ENCODE results near the gene EXOSC9. TPM values are rescaled to one million over a fixed set of nuclear protein-coding genes. Genes with fewer than 3 reads are reported as not detected.

Gene EXOSC9
- total and polyA plus RNA-seq, 10 of the 15 experiments (the other 5 are each of a cell fraction or from before 2014, with no cell fraction given), result 49.0 to 131 (median 85.4) TPM

- no peaks in the 10 kb centered on the region for H4K20me1 ChIP-seq (ENCODE audit: control insufficient read depth, insufficient read depth)
- H3K4me1 ChIP-seq (ENCODE audit: control insufficient read depth, insufficient read depth, low read length), result no peaks in the 10 kb centered on the region
- no TSS peak for BruUV-seq (replicated peaks)
- intact Hi-C loops (cut with micrococcal nuclease; ENCODE audit: unreplicated experiment) (no loop called here), in situ Hi-C loops (cut with MboI) (no loop called here)
- no peak overlapping the region for H3K4me2 ChIP-seq (ENCODE audit: control insufficient read depth, insufficient read depth)
- H3K9ac ChIP-seq (ENCODE audit: control insufficient read depth, insufficient read depth, low read length), result no peak overlapping the region
- TF ChIP-seq YBX1 (IDR thresholded peaks at IDR 0.05) (no peak), RCOR1 (conservative IDR thresholded peaks at IDR 0.05; ENCODE audit: low read depth, low read length) (no peak), KLF5 (IDR thresholded peaks at IDR 0.05; ENCODE audit: partially characterized antibody) (no peak), MYC (IDR thresholded peaks at IDR 0.05; ENCODE audit: insufficient read depth, insufficient read length, insufficient replicate concordance, low read length, severe bottlenecking) (no peak), TCF12 (IDR thresholded peaks at IDR 0.05; ENCODE audit: low read depth, low read length) (no peak), RAD51 (IDR thresholded peaks at IDR 0.05) (no peak), IRF3 (IDR thresholded peaks at IDR 0.05) (no peak), MEF2A (IDR thresholded peaks at IDR 0.05; ENCODE audit: insufficient read depth, low read depth, low read length) (no peak), NBN (IDR thresholded peaks at IDR 0.05) (no peak), USF1 (IDR thresholded peaks at IDR 0.05; ENCODE audit: borderline replicate concordance, extremely low read length, insufficient read depth, low read depth, low read length) (no peak), GABPA (IDR thresholded peaks at IDR 0.05; ENCODE audit: low read depth) (no peak), EGR1 (IDR thresholded peaks at IDR 0.05; ENCODE audit: borderline replicate concordance in 1 of 2, low read depth in 2 of 2, low read length in 2 of 2) (no peak), SMAD1 (IDR thresholded peaks at IDR 0.05; ENCODE audit: low read depth, partially characterized antibody) (no peak), SPI1 (IDR thresholded peaks at IDR 0.05; ENCODE audit: borderline replicate concordance, insufficient read depth, low read depth, low read length) (no peak), ZNF24 (IDR thresholded peaks at IDR 0.05) (no peak)
- WGBS (ENCODE audit: insufficient coverage, insufficient replicate concordance, low lambda C conversion rate, missing lambda C conversion rate), result 99% methylated on average over 4 of the region's 4 CpGs
- SMC1A ChIA-PET (ENCODE audit: uncharacterized antibody, unreplicated experiment), result interaction anchor here (0.7 to 1.4 kb wide), 3 partner anchors 10 to 213 kb away, joined by 3 read pairs; no protein-coding TSS in a partner anchor
- POLR2A ChIA-PET, result interaction anchor here (0.6 to 0.9 kb wide), 3 partner anchors 12 to 114 kb away, joined by 3 read pairs; no protein-coding TSS in a partner anchor
- CTCF ChIA-PET, result no interaction called here
- FAIRE-seq (no peak), ATAC-seq (no peak), DNase-seq (ENCODE audit: low read depth, low spot score) (no peak)
- H3K36me3 ChIP-seq (ENCODE audit: control insufficient read depth in 2 of 2, insufficient read depth in 2 of 2, low read length in 1 of 2), result peaks cover 0 to 28% of the 10 kb centered on the region in 2 experiments; a peak in 3 of 4 replicates
- no peaks in the 10 kb centered on the region for H3K27me3 ChIP-seq (replicated peaks in 1 of 2; ENCODE audit: control insufficient read depth in 2 of 2, insufficient read depth in 2 of 2, low read length in 1 of 2)
- RAD21 ChIA-PET (ENCODE audit: unreplicated experiment), result no interaction called here
- no peak overlapping the region for H2AFZ ChIP-seq (ENCODE audit: control insufficient read depth, low read depth, low read length)
- peaks cover 33% of the 10 kb centered on the region for H3K79me2 ChIP-seq (ENCODE audit: control insufficient read depth, insufficient read depth, low read length)
- H3K9me3 ChIP-seq (replicated peaks; ENCODE audit: control insufficient read depth, insufficient read depth, low read length), result no peaks in the 10 kb centered on the region
- no peak overlapping the region for H3K4me3 ChIP-seq
- no peak overlapping the region for H3K27ac ChIP-seq (ENCODE audit: control insufficient read depth, insufficient read depth)
Measured at GRCh38 chr4:121806411-121806810, 5.3 kb downstream of the EXOSC9 start.

Data from GM12878 (cell line).